Umbilical cord (tissue), 2 donors: ENCODE measurements around the gene WWTR1. TPM values are rescaled to one million over a fixed set of nuclear protein-coding genes. Genes with fewer than 3 reads are reported as not detected.

ENCODE experiments used
- DNase-seq: peaks from one replicate; pipeline ENCODE4 v3.0.0-alpha.2; 2015; ENCODE audit warnings: low spot score
- total RNA-seq: library from RNA; depleted of rRNA; stranded (reverse); fragments of >200 nt; gene quantifications from one replicate; pipeline ENCODE4 v1.2.3, GENCODE V29; 2014; ENCODE audit warnings: low replicate concordance; ENCODE audit not compliant: insufficient read depth

The WWTR1 gene
- total RNA-seq, 1 donor from 2014 or later: 110 TPM

GRCh38 chr3:149593418-149594160 lies 64.2 kb downstream of the WWTR1 start:
- DNase-seq: no peak

GRCh38 chr3:149592758-149593240 lies 65.0 kb downstream of the WWTR1 start:
- DNase-seq: no peak

- no peak for DNase-seq
These were observed 67.0 kb downstream of the WWTR1 start for GRCh38 chr3:149590691-149591441.

- no peak for DNase-seq
These were observed 68.5 kb downstream of the WWTR1 start for GRCh38 chr3:149589332-149589731.

- DNase-seq: no peak
These were observed 68.9 kb downstream of the WWTR1 start for GRCh38 chr3:149588909-149589308.

GRCh38 chr3:149587383-149587782 lies 70.4 kb downstream of the WWTR1 start:
- no peak for DNase-seq

GRCh38 chr3:149586871-149587270 lies 71.0 kb downstream of the WWTR1 start:
- no peak for DNase-seq

- DNase-seq: no peak
These were observed 72.5 kb downstream of the WWTR1 start for GRCh38 chr3:149585401-149585726.

- no peak for DNase-seq
These were observed 73.7 kb downstream of the WWTR1 start for GRCh38 chr3:149583921-149584635.

- no peak for DNase-seq
These were observed 75.4 kb downstream of the WWTR1 start for GRCh38 chr3:149582395-149582794.

- DNase-seq: peak; percentile 71
These were observed 76.0 kb downstream of the WWTR1 start for GRCh38 chr3:149581681-149582370.

- no peak for DNase-seq
These were observed 76.6 kb downstream of the WWTR1 start for GRCh38 chr3:149581248-149581647.

GRCh38 chr3:149579838-149580542 lies 77.8 kb downstream of the WWTR1 start:
- no peak for DNase-seq

GRCh38 chr3:149579161-149579560 lies 78.7 kb downstream of the WWTR1 start:
- DNase-seq: no peak

GRCh38 chr3:149577801-149578200 lies 80.0 kb downstream of the WWTR1 start:
- DNase-seq: no peak

GRCh38 chr3:149575961-149576564 lies 81.8 kb downstream of the WWTR1 start:
- DNase-seq: peak; percentile 87

- DNase-seq: peak; percentile 53
These were observed 82.4 kb downstream of the WWTR1 start for GRCh38 chr3:149575213-149575960.

GRCh38 chr3:149572796-149573414 lies 84.9 kb downstream of the WWTR1 start:
- no peak for DNase-seq

- no peak for DNase-seq
These were observed 86.4 kb downstream of the WWTR1 start for GRCh38 chr3:149571381-149571780.

- DNase-seq: no peak
These were observed 87.8 kb downstream of the WWTR1 start for GRCh38 chr3:149570016-149570415.
